SK-N-SH (cell line): Measurements from ENCODE around the gene THY1.
"Not testable (repeated sequence)": the region's sequence is repeated elsewhere in the genome, so short reads cannot be mapped to it uniquely, and the experiment has no call there.

Source experiments
- ELF1 ChIP-seq: IDR thresholded peaks from 2 replicates; pipeline ENCODE4 v1.4.0; 2012
- NFIC ChIP-seq: IDR thresholded peaks from 2 replicates; pipeline ENCODE4 v1.4.0; 2012; ENCODE audit warnings: borderline replicate concordance
- RAD21 ChIP-seq: IDR thresholded peaks from 2 replicates; pipeline ENCODE4 v1.6.1; 2012; ENCODE audit warnings: mild to moderate bottlenecking, low read length
- RXRA ChIP-seq: IDR thresholded peaks from 2 replicates; pipeline ENCODE4 v1.4.0; 2012; ENCODE audit warnings: low read depth, mild to moderate bottlenecking, borderline replicate concordance
- ZBTB33 ChIP-seq: IDR thresholded peaks from 2 replicates; pipeline ENCODE4 v1.4.0; 2012; ENCODE audit warnings: low read depth, borderline replicate concordance
- TF ChIP-seq, protein P1 (sequence below): fragments of 200-600 bp; sonication (generic); IDR thresholded peaks from 2 replicates; pipeline ENCODE4 v1.6.1; 2017; ENCODE audit warnings: antibody characterized with exemption, mild to moderate bottlenecking, moderate library complexity
- TF ChIP-seq, protein P2 (sequence below): IDR thresholded peaks from 2 replicates; pipeline ENCODE4 v1.6.1; 2012; ENCODE audit warnings: mild to moderate bottlenecking, low read depth, low read length, moderate library complexity

- TF ChIP-seq ELF1, RXRA, RAD21, ZBTB33, NFIC: not testable (repeated sequence)
- TF ChIP-seq, protein P1, sequence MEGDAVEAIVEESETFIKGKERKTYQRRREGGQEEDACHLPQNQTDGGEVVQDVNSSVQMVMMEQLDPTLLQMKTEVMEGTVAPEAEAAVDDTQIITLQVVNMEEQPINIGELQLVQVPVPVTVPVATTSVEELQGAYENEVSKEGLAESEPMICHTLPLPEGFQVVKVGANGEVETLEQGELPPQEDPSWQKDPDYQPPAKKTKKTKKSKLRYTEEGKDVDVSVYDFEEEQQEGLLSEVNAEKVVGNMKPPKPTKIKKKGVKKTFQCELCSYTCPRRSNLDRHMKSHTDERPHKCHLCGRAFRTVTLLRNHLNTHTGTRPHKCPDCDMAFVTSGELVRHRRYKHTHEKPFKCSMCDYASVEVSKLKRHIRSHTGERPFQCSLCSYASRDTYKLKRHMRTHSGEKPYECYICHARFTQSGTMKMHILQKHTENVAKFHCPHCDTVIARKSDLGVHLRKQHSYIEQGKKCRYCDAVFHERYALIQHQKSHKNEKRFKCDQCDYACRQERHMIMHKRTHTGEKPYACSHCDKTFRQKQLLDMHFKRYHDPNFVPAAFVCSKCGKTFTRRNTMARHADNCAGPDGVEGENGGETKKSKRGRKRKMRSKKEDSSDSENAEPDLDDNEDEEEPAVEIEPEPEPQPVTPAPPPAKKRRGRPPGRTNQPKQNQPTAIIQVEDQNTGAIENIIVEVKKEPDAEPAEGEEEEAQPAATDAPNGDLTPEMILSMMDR = not testable (repeated sequence)
- TF ChIP-seq, protein P2, sequence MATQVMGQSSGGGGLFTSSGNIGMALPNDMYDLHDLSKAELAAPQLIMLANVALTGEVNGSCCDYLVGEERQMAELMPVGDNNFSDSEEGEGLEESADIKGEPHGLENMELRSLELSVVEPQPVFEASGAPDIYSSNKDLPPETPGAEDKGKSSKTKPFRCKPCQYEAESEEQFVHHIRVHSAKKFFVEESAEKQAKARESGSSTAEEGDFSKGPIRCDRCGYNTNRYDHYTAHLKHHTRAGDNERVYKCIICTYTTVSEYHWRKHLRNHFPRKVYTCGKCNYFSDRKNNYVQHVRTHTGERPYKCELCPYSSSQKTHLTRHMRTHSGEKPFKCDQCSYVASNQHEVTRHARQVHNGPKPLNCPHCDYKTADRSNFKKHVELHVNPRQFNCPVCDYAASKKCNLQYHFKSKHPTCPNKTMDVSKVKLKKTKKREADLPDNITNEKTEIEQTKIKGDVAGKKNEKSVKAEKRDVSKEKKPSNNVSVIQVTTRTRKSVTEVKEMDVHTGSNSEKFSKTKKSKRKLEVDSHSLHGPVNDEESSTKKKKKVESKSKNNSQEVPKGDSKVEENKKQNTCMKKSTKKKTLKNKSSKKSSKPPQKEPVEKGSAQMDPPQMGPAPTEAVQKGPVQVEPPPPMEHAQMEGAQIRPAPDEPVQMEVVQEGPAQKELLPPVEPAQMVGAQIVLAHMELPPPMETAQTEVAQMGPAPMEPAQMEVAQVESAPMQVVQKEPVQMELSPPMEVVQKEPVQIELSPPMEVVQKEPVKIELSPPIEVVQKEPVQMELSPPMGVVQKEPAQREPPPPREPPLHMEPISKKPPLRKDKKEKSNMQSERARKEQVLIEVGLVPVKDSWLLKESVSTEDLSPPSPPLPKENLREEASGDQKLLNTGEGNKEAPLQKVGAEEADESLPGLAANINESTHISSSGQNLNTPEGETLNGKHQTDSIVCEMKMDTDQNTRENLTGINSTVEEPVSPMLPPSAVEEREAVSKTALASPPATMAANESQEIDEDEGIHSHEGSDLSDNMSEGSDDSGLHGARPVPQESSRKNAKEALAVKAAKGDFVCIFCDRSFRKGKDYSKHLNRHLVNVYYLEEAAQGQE = not testable (repeated sequence)
Observed at GRCh38 chr11:119437521-119437920, 14.5 kb upstream of the THY1 start.
